Neutrophil (primary cell): ENCODE measurements around the gene TMC1.
"Not testable (repeated sequence)": the region's sequence is repeated elsewhere in the genome, so short reads cannot be mapped to it uniquely, and the experiment has no call there.

ENCODE experiments used
- H3K27ac ChIP-seq: fragments of 200-600 bp; sonication (generic); 2 replicates; pipeline ENCODE4 v1.5.1; 2016; ENCODE audit warnings: mild to moderate bottlenecking, moderate library complexity
- H3K27me3 ChIP-seq: fragments of 200-600 bp; sonication (generic); 2 replicates; pipeline ENCODE4 v1.6.0; 2016; ENCODE audit warnings: mild to moderate bottlenecking
- H3K36me3 ChIP-seq: fragments of 200-600 bp; sonication (generic); 2 replicates; pipeline ENCODE4 v1.5.1; 2017
- H3K4me1 ChIP-seq, 2 experiments: fragments of 200-600 bp in 1 of 2; sonication (generic) in 1 of 2; 1 replicate in 1 of 2; 2 replicates in 1 of 2; pipeline versions ENCODE4 v1.5.1 to v1.6.1; 2013 to 2016; ENCODE audit warnings: low read depth in 1 of 2, low read length in 1 of 2, mild to moderate bottlenecking in 1 of 2, moderate library complexity in 1 of 2; ENCODE audit not compliant: control insufficient read depth in 1 of 2, insufficient read depth in 1 of 2
- H3K4me3 ChIP-seq, 2 experiments: fragments of 200-600 bp in 1 of 2; sonication (generic) in 1 of 2; 1 replicate in 1 of 2; 2 replicates in 1 of 2; pipeline ENCODE4 v1.5.1; 2013 to 2016; ENCODE audit warnings: low read depth in 1 of 2, low read length in 1 of 2, mild to moderate bottlenecking in 1 of 2, moderate library complexity in 1 of 2
- H3K9me3 ChIP-seq: fragments of 200-600 bp; sonication (generic); 2 replicates; pipeline ENCODE4 v1.5.1; 2016
- TF ChIP-seq, protein P1 (sequence below): fragments of 200-600 bp; sonication (generic); IDR thresholded peaks from 2 replicates; pipeline ENCODE4 v1.5.1; 2016; ENCODE audit warnings: antibody characterized with exemption

The TMC1 gene

DNA sequence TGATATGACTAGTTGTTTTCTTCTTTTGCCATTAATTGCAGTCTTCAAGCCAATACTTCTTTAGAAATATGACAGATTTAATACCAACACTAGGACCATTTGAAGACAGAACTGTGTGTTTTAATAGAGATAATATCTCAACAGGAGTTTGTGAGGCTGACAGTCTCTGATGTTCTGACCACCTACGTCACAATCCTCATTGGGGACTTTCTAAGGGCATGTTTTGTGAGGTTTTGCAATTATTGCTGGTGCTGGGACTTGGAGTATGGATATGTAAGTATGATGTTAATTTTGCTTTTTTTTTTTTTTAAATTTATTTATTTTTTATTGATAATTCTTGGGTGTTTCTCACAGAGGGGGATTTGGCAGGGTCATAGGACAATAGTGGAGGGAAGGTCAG lies 283.8 kb downstream of the TMC1 start:
- no peaks in the 10 kb centered on the region for H3K27me3 ChIP-seq
- H3K4me1 ChIP-seq, result no peaks in the 10 kb centered on the region
- TF ChIP-seq, protein P1, sequence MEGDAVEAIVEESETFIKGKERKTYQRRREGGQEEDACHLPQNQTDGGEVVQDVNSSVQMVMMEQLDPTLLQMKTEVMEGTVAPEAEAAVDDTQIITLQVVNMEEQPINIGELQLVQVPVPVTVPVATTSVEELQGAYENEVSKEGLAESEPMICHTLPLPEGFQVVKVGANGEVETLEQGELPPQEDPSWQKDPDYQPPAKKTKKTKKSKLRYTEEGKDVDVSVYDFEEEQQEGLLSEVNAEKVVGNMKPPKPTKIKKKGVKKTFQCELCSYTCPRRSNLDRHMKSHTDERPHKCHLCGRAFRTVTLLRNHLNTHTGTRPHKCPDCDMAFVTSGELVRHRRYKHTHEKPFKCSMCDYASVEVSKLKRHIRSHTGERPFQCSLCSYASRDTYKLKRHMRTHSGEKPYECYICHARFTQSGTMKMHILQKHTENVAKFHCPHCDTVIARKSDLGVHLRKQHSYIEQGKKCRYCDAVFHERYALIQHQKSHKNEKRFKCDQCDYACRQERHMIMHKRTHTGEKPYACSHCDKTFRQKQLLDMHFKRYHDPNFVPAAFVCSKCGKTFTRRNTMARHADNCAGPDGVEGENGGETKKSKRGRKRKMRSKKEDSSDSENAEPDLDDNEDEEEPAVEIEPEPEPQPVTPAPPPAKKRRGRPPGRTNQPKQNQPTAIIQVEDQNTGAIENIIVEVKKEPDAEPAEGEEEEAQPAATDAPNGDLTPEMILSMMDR, result no peak
- H3K9me3 ChIP-seq, result no peaks in the 10 kb centered on the region
- no peak overlapping the region for H3K4me3 ChIP-seq
- no peak overlapping the region for H3K27ac ChIP-seq
- H3K36me3 ChIP-seq, result no peaks in the 10 kb centered on the region

DNA sequence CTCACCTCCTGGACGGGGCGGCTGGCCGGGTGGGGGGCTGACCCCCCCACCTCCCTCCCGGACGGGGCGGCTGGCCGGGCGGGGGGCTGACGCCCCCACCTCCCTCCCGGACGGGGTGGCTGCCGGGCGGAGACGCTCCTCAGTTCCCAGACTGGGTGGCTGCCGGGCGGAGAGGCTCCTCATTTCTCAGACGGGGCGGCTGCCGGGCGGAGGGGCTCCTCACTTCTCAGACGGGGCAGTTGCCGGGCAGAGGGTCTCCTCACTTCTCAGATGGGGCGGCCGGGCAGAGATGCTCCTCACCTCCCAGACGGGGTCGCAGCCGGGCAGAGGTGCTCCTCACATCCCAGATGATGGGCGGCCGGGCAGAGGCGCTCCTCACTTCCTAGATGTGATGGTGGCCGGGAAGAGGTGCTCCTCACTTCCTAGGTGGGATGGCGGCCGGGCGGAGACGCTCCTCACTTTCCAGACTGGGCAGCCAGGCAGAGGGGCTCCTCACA lies 285.0 kb downstream of the TMC1 start:
- not testable (repeated sequence) for H3K4me1 ChIP-seq

DNA sequence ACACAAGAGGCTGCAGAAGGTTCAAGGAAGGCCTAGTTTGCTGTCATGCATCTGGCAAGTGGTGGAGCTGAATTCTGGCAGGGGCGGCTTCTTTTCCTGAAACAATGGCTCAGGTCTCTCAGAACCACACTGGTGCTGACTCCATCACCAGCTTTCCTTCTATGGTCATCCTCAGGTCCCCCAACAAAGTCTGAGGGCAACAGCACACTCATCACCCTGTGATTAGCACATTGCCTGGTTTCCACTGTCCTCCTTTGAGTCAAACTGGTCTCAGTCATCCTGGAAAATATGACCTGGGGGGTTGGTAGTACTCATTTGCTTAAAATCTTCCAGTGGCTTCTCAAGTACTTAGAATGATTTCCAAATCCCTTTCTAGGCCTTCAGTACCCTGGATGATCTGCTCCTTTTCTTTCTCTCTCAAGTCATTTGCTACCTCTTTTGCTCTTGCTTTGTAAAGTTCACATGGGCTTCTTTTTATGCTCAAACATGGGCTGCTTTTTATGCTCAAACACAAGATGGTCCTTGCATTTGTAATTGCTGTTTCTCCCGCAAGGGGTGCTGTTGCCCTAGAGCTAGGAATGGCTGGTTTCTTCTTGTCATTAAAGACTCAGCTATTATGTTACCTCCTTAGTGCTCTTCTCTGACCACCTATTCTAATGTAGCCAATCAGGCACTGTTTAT lies 286.5 kb downstream of the TMC1 start:
- TF ChIP-seq, protein P1, result no peak
- no peaks in the 10 kb centered on the region for H3K27me3 ChIP-seq
- no peak overlapping the region for H3K4me3 ChIP-seq
- no peaks in the 10 kb centered on the region for H3K36me3 ChIP-seq
- H3K4me1 ChIP-seq, result no peaks in the 10 kb centered on the region
- no peak overlapping the region for H3K27ac ChIP-seq
- H3K9me3 ChIP-seq, result no peaks in the 10 kb centered on the region

More for the DNA sequence above, 285.0 kb downstream of the TMC1 start:
- H3K36me3 ChIP-seq, H3K4me3 ChIP-seq, H3K27me3 ChIP-seq, H3K27ac ChIP-seq, H3K9me3 ChIP-seq: not testable (repeated sequence)

DNA sequence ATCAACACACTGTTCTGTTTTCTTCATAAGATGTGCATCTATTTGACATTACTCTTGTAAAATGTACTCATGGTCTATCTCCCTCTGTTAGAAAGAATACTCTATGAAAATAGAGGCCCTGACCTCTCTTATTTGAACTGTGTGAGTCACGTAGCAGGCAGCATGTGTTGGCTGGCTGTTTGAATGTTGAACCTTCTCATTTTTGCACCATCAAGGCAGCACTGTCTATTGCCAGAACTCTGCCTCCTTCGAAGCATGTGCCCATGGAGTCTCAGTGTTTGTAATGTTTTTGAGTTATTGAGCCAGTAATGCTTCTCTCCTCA lies 287.0 kb downstream of the TMC1 start:
- Histone ChIP-seq H3K9me3 (no peaks in the 10 kb centered on the region), H3K27ac (no peak overlapping the region), H3K4me3 (no peak overlapping the region), H3K36me3 (no peaks in the 10 kb centered on the region), H3K27me3 (peaks cover 2% of the 10 kb centered on the region), H3K4me1 (no peaks in the 10 kb centered on the region)
- TF ChIP-seq, protein P1, result no peak

DNA sequence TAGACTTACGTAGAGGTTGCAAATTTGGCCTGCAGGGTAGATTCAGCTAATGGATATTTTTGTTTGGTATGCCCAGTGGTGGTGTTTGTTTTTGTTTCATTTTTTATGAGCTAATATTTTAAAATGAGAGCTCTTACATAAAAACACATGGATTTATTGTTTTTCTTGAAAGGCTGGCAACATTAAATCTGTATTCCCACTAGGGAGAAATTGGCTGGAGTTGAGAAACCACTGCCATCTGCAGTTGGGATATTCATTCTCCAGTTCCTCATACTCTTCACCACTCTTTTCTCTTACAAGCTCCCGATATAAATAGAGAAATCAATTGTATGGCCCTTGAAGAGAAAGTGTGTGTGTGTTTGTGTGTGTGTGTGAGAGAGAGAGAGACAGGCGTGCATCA lies 288.2 kb downstream of the TMC1 start:
- no peaks in the 10 kb centered on the region for H3K9me3 ChIP-seq
- H3K4me1 ChIP-seq, result no peaks in the 10 kb centered on the region
- H3K27ac ChIP-seq, result no peak overlapping the region
- no peak overlapping the region for H3K4me3 ChIP-seq
- H3K27me3 ChIP-seq, result peaks cover 3% of the 10 kb centered on the region
- no peaks in the 10 kb centered on the region for H3K36me3 ChIP-seq
- TF ChIP-seq, protein P1, result no peak

DNA sequence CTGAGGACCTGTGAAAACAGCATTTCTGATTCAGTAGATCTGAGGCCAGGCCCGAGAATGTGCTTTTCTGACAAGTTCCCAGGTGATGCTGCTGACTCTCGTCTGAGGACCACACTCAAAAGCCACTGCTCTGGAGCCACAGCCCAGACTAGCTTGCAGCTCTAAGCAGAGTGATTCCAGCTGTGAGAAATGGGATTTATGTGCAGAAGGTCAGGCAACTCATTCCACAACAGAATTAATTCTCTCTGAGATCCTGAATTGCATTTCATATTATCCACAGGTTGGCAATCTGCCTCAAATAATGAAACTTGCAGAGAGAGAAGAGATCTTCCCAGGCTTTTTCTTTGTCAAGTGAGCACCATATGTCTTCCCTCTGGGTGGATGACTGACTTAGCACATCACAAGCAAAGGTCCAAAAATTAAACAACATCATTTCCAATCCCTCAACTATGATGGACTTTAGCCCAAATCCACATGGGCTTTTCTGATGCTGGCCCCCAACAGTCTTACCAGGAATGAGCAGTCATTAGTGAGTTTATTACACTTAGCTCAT lies 291.2 kb downstream of the TMC1 start:
- Histone ChIP-seq H3K36me3 (no peaks in the 10 kb centered on the region), H3K27ac (no peak overlapping the region), H3K4me1 (no peaks in the 10 kb centered on the region), H3K4me3 (no peak overlapping the region), H3K9me3 (no peaks in the 10 kb centered on the region), H3K27me3 (peaks cover 3% of the 10 kb centered on the region)
- TF ChIP-seq, protein P1, result no peak
